Neural progenitor cell (in vitro differentiated cells): Measurements from ENCODE around the gene CCDC171. TPM values are rescaled to one million over a fixed set of nuclear protein-coding genes. Genes with fewer than 3 reads are reported as not detected.
A peak's percentile ranks its signal among the peaks of the same experiment; 100 is the strongest.

ENCODE experiments used
- DNase-seq: peaks from one replicate; pipeline ENCODE4 v3.0.0-alpha.2; 2016; ENCODE audit warnings: low spot score
- H2AFZ ChIP-seq: fragments of 200-600 bp; sonication (generic); replicated peaks from 2 replicates; pipeline ENCODE4 v1.6.1; 2016; ENCODE audit warnings: antibody characterized with exemption
- H3F3A ChIP-seq: fragments of 200-600 bp; sonication (generic); 2 replicates; pipeline ENCODE4 v1.6.1; 2016; ENCODE audit warnings: antibody characterized with exemption, low read depth
- H3K27ac ChIP-seq: fragments of 200-600 bp; sonication (generic); 2 replicates; pipeline ENCODE4 v1.5.1; 2016; ENCODE audit warnings: mild to moderate bottlenecking
- H3K27me3 ChIP-seq: fragments of 200-600 bp; sonication (generic); 2 replicates; pipeline ENCODE4 v1.6.1; 2016; ENCODE audit warnings: mild to moderate bottlenecking, moderate library complexity
- H3K36me3 ChIP-seq: fragments of 200-600 bp; sonication (generic); 2 replicates; pipeline ENCODE4 v1.5.1; 2016
- H3K4me1 ChIP-seq: fragments of 200-600 bp; sonication (generic); 2 replicates; pipeline ENCODE4 v1.6.1; 2016; ENCODE audit warnings: mixed run types
- H3K4me2 ChIP-seq: fragments of 200-600 bp; sonication (generic); 2 replicates; pipeline ENCODE4 v1.6.1; 2016
- H3K4me3 ChIP-seq: fragments of 200-600 bp; sonication (generic); 2 replicates; pipeline ENCODE4 v1.5.1; 2016
- H3K79me2 ChIP-seq: fragments of 200-600 bp; sonication (generic); 2 replicates; pipeline ENCODE4 v1.6.1; 2016; ENCODE audit warnings: low read depth
- H3K9ac ChIP-seq: fragments of 200-600 bp; sonication (generic); 2 replicates; pipeline ENCODE4 v1.6.1; 2016
- H3K9me3 ChIP-seq: fragments of 200-600 bp; sonication (generic); 2 replicates; pipeline ENCODE4 v1.5.1; 2016; ENCODE audit warnings: low read depth
- H4K20me1 ChIP-seq: fragments of 200-600 bp; sonication (generic); 2 replicates; pipeline ENCODE4 v1.6.1; 2016; ENCODE audit warnings: low read depth
- H3K27ac Mint-ChIP-seq: 3 replicates; pipeline ENCODE4 v1.8.0; 2021; ENCODE audit warnings: mixed read lengths
- H3K27me3 Mint-ChIP-seq: 2 replicates; pipeline ENCODE4 v1.8.0; 2022; ENCODE audit warnings: low read depth, mild to moderate bottlenecking, inconsistent platforms, moderate library complexity, mixed read lengths; ENCODE audit not compliant: insufficient read depth
- H3K36me3 Mint-ChIP-seq: 3 replicates; pipeline ENCODE4 v1.8.0; 2021; ENCODE audit warnings: mixed read lengths
- H3K4me1 Mint-ChIP-seq: 3 replicates; pipeline ENCODE4 v1.8.0; 2021; ENCODE audit warnings: mixed read lengths
- H3K4me3 Mint-ChIP-seq: 3 replicates; pipeline ENCODE4 v1.8.0; 2021; ENCODE audit warnings: mild to moderate bottlenecking, moderate library complexity, mixed read lengths
- H3K9me3 Mint-ChIP-seq: 3 replicates; pipeline ENCODE4 v1.8.0; 2020; ENCODE audit warnings: mixed read lengths
- EZH2 ChIP-seq: fragments of 200-600 bp; sonication (generic); IDR thresholded peaks from 2 replicates; pipeline ENCODE4 v1.6.1; 2017; ENCODE audit warnings: antibody characterized with exemption, mild to moderate bottlenecking, moderate library complexity
- EZH2phosphoT487 ChIP-seq: fragments of 200-600 bp; sonication (generic); IDR thresholded peaks from 2 replicates; pipeline ENCODE4 v1.6.1; 2017; ENCODE audit warnings: antibody characterized with exemption
- total RNA-seq: library from RNA; depleted of rRNA; stranded (reverse); fragments of >200 nt; gene quantifications from 2 replicates; pipeline ENCODE4 v1.2.3, GENCODE V29; 2015; ENCODE audit warnings: low replicate concordance
- TF ChIP-seq, protein P1 (sequence below): fragments of 200-600 bp; sonication (generic); IDR thresholded peaks from 2 replicates; pipeline ENCODE4 v1.5.1; 2017; ENCODE audit warnings: antibody characterized with exemption, mild to moderate bottlenecking

CCDC171 gene
- total RNA-seq, 1 donor from 2014 or later, result 9.3 TPM

DNA sequence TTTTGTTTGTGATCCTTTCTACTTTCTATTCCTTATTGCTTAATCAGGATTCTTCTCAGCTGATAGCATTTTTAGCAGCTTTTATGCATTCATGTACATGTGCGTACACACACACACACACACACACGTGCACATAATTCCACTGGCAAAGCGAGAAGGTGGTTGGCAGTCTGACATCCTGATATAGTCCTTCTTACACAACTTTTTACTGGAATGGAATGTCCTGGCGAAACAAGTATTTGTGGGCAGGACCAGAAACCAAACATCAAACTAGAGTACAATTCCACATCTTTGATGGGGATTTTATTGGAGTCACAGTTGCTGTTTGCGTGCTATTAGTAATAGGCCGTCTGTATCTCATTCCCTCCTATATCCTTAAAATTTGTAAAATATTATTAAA is 356.5 kb downstream of the CCDC171 start:
- Histone ChIP-seq H4K20me1 (no peaks in the 10 kb centered on the region), H3K27me3 (no peaks in the 10 kb centered on the region), H3K9me3 (no peaks in the 10 kb centered on the region), H3K36me3 (no peaks in the 10 kb centered on the region), H3F3A (no peaks in the 10 kb centered on the region), H3K27ac (no peak overlapping the region), H3K79me2 (no peaks in the 10 kb centered on the region), H3K4me3 (no peak overlapping the region), H2AFZ (no peak overlapping the region), H3K4me1 (no peaks in the 10 kb centered on the region), H3K4me2 (no peak overlapping the region), H3K9ac (no peak overlapping the region)
- no peak for DNase-seq
- H3K9me3 Mint-ChIP-seq, result peaks cover 29% of the 10 kb centered on the region
- H3K4me1 Mint-ChIP-seq, result no peaks in the 10 kb centered on the region
- no peak overlapping the region for H3K4me3 Mint-ChIP-seq
- no peaks in the 10 kb centered on the region for H3K36me3 Mint-ChIP-seq
- TF ChIP-seq EZH2 (no peak), EZH2phosphoT487 (no peak)
- TF ChIP-seq, protein P1, sequence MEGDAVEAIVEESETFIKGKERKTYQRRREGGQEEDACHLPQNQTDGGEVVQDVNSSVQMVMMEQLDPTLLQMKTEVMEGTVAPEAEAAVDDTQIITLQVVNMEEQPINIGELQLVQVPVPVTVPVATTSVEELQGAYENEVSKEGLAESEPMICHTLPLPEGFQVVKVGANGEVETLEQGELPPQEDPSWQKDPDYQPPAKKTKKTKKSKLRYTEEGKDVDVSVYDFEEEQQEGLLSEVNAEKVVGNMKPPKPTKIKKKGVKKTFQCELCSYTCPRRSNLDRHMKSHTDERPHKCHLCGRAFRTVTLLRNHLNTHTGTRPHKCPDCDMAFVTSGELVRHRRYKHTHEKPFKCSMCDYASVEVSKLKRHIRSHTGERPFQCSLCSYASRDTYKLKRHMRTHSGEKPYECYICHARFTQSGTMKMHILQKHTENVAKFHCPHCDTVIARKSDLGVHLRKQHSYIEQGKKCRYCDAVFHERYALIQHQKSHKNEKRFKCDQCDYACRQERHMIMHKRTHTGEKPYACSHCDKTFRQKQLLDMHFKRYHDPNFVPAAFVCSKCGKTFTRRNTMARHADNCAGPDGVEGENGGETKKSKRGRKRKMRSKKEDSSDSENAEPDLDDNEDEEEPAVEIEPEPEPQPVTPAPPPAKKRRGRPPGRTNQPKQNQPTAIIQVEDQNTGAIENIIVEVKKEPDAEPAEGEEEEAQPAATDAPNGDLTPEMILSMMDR, result no peak
- H3K27ac Mint-ChIP-seq, result no peak overlapping the region
- peaks cover 4% of the 10 kb centered on the region for H3K27me3 Mint-ChIP-seq

DNA sequence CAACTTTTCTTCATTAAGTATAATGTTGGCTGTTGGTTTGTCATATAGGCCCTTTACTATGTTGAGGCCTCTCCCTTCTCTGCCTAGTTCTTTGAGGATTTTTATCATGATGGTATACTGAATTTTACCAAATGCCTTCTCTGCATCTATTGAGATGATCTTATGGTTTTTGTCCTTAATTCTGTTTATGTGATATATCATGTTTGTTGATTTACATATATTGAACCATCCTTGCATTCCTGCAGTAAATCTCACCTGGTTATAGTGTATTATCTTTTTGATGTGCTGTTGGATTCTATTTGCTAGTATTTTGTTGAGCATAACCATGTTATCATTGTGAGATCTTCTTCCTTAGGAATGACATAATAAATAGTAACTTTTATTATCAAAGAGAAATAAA is 362.9 kb downstream of the CCDC171 start:
- Histone ChIP-seq H4K20me1 (no peaks in the 10 kb centered on the region), H3K9me3 (no peaks in the 10 kb centered on the region), H3K9ac (no peak overlapping the region), H2AFZ (no peak overlapping the region), H3K27ac (no peak overlapping the region), H3K4me3 (no peak overlapping the region), H3K79me2 (no peaks in the 10 kb centered on the region), H3K4me1 (no peaks in the 10 kb centered on the region), H3K4me2 (no peak overlapping the region), H3F3A (no peaks in the 10 kb centered on the region), H3K36me3 (no peaks in the 10 kb centered on the region), H3K27me3 (no peaks in the 10 kb centered on the region)
- DNase-seq, result peak; percentile 16
- H3K4me3 Mint-ChIP-seq, result no peak overlapping the region
- no peaks in the 10 kb centered on the region for H3K27me3 Mint-ChIP-seq
- TF ChIP-seq, protein P1, result no peak
- TF ChIP-seq EZH2, result no peak
- TF ChIP-seq EZH2phosphoT487, result no peak
- H3K4me1 Mint-ChIP-seq, result no peaks in the 10 kb centered on the region
- no peak overlapping the region for H3K27ac Mint-ChIP-seq
- H3K9me3 Mint-ChIP-seq, result peaks cover 18% of the 10 kb centered on the region
- H3K36me3 Mint-ChIP-seq, result no peaks in the 10 kb centered on the region

GRCh38 chr9:15927161-15927560 is 374.3 kb downstream of the CCDC171 start:
- no peaks in the 10 kb centered on the region for H3F3A ChIP-seq
- H3K4me2 ChIP-seq, result no peak overlapping the region
- no peak overlapping the region for H3K27ac ChIP-seq
- no peaks in the 10 kb centered on the region for H4K20me1 ChIP-seq
- H3K4me1 ChIP-seq, result no peaks in the 10 kb centered on the region
- TF ChIP-seq, protein P1, result no peak
- TF ChIP-seq EZH2 (no peak), EZH2phosphoT487 (no peak)
- H3K27ac Mint-ChIP-seq, result no peak overlapping the region
- peaks cover 5% of the 10 kb centered on the region for H3K9me3 Mint-ChIP-seq
- H3K4me3 Mint-ChIP-seq, result no peak overlapping the region
- no peaks in the 10 kb centered on the region for H3K36me3 ChIP-seq
- H3K36me3 Mint-ChIP-seq, result no peaks in the 10 kb centered on the region
- H3K79me2 ChIP-seq, result no peaks in the 10 kb centered on the region
- no peak overlapping the region for H3K9ac ChIP-seq
- H3K4me1 Mint-ChIP-seq, result no peaks in the 10 kb centered on the region
- H3K4me3 ChIP-seq, result no peak overlapping the region
- H3K27me3 ChIP-seq, result no peaks in the 10 kb centered on the region
- no peaks in the 10 kb centered on the region for H3K9me3 ChIP-seq
- no peak overlapping the region for H2AFZ ChIP-seq
- H3K27me3 Mint-ChIP-seq, result no peaks in the 10 kb centered on the region
- DNase-seq, result no peak
